Measurements from ENCODE around the gene NTM. TPM values are rescaled to one million over a fixed set of nuclear protein-coding genes. Genes with fewer than 3 reads are reported as not detected.

The NTM gene
- total and polyA plus RNA-seq, 9 donors = 0.16 to 8.5 (median 0.55) TPM; not detected in 3

DNA sequence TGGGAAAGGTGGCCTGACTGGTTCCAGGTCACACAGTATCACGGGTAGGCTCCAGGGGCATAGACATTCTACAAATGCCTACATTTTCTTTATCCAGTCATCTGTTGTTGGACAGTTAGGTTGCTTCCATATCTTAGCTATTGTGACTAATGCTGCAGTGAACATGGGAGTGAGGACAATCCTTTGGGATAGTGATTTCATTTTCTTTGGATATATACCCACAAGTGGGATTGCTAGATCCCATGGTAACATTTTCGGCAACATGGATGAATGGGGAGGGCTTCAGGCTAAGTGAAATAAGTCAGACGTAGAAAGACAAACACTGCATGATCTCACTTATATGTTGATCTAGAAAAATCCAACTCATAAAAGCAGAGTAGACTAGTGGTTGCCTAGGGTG lies 744.3 kb downstream of the NTM start:
- Histone ChIP-seq H3K36me3 (no peaks in the 10 kb centered on the region), H3K4me3 (no peak overlapping the region), H3K4me1 (ENCODE audit: insufficient read depth) (no peaks in the 10 kb centered on the region), H3K27me3 (no peaks in the 10 kb centered on the region), H3K27ac (no peak overlapping the region), H3K9me3 (no peaks in the 10 kb centered on the region)
- WGBS, 3 donors = 81 to 86% (median 85%) methylated on average over 3 of the region's 3 CpGs
- DNase-seq = no peak
- TF ChIP-seq EP300 (IDR thresholded peaks at IDR 0.05) (no peak), POLR2A (IDR thresholded peaks at IDR 0.05) (no peak)
- TF ChIP-seq, protein P1, sequence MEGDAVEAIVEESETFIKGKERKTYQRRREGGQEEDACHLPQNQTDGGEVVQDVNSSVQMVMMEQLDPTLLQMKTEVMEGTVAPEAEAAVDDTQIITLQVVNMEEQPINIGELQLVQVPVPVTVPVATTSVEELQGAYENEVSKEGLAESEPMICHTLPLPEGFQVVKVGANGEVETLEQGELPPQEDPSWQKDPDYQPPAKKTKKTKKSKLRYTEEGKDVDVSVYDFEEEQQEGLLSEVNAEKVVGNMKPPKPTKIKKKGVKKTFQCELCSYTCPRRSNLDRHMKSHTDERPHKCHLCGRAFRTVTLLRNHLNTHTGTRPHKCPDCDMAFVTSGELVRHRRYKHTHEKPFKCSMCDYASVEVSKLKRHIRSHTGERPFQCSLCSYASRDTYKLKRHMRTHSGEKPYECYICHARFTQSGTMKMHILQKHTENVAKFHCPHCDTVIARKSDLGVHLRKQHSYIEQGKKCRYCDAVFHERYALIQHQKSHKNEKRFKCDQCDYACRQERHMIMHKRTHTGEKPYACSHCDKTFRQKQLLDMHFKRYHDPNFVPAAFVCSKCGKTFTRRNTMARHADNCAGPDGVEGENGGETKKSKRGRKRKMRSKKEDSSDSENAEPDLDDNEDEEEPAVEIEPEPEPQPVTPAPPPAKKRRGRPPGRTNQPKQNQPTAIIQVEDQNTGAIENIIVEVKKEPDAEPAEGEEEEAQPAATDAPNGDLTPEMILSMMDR (IDR thresholded peaks at IDR 0.05) = no peak
- intact Hi-C loops (cut with DNase I) = no loop called here

DNA sequence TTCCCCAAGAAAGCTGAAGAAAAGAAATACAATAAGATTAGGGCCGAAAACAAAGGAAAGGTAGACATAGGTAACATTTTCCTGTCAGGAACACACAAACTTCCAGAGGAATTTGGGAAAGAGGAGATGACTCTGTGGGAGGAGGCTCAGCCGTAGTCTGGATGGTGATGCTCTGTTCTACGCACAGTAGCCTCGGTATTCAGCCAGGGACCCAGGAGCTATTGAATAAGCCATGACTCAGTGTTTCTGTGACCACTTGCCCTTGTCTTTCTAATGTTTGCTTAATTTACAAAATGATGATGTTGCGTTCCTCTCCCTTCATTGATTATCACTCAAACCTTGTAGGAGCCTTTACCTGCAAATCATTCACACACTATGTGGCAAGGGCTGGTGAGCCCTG lies 745.0 kb downstream of the NTM start:
- no peak overlapping the region for H3K27ac ChIP-seq
- H3K36me3 ChIP-seq = no peaks in the 10 kb centered on the region
- H3K4me1 ChIP-seq (ENCODE audit: insufficient read depth) = no peaks in the 10 kb centered on the region
- TF ChIP-seq POLR2A (IDR thresholded peaks at IDR 0.05) (no peak), EP300 (IDR thresholded peaks at IDR 0.05) (no peak)
- TF ChIP-seq, protein P1 (IDR thresholded peaks at IDR 0.05) = no peak
- H3K9me3 ChIP-seq = no peaks in the 10 kb centered on the region
- no peak overlapping the region for H3K4me3 ChIP-seq
- intact Hi-C loops (cut with DNase I) = no loop called here
- no peak for DNase-seq
- H3K27me3 ChIP-seq = no peaks in the 10 kb centered on the region
- WGBS, 3 donors = 89 to 92% (median 90%) methylated on average over 5 of the region's 5 CpGs

DNA sequence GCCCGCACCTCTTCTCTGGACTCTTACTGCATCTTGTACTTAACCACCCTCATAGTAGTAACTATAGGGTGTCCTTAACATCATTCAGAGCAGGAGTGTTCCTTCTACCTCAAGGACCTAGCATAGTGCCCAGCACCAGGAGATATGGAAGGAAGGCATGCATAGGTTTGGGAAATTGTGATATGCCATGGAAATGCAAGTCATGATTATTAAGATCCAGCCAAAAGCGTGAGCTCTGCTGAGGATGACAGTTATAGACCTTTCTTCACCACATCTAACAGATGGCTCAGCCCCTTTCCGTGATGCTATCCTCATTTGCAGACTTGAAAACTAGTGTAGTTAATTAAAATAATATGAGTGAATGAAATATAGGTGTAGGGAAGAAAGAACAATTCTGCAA lies 746.1 kb downstream of the NTM start:
- Histone ChIP-seq H3K9me3 (no peaks in the 10 kb centered on the region), H3K36me3 (no peaks in the 10 kb centered on the region), H3K27ac (no peak overlapping the region), H3K4me1 (ENCODE audit: insufficient read depth) (no peaks in the 10 kb centered on the region), H3K27me3 (no peaks in the 10 kb centered on the region), H3K4me3 (no peak overlapping the region)
- WGBS, 3 donors = 89 to 93% (median 90%) methylated on average over 3 of the region's 3 CpGs
- TF ChIP-seq, protein P1 (IDR thresholded peaks at IDR 0.05) = no peak
- TF ChIP-seq EP300 (IDR thresholded peaks at IDR 0.05) = no peak
- TF ChIP-seq POLR2A (IDR thresholded peaks at IDR 0.05) = no peak
- intact Hi-C loops (cut with DNase I) = no loop called here
- no peak for DNase-seq

DNA sequence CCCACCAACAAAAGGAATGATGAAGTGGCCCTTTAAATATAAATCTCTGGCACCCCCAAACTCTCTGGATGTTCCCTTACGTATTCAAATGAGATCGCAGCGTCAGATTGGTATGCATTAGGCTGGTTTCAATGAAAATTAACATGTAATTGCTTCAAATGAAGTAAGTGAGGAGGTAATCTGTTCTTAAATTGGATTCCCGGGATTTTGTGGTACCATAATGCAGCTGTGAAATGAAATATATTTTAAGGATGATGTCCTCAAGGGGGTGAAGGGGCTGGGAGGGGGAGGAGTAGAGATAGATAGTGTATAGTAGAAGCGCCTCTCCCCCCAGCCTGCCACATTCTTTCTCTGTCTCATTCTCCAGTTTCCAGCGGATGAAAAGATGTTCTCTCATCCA lies 748.2 kb downstream of the NTM start:
- H3K36me3 ChIP-seq = no peaks in the 10 kb centered on the region
- no peak overlapping the region for H3K4me3 ChIP-seq
- H3K9me3 ChIP-seq = no peaks in the 10 kb centered on the region
- 70 to 81% (median 73%) methylated on average over 6 of the region's 6 CpGs for WGBS, 3 donors
- no peak for DNase-seq
- TF ChIP-seq, protein P1 (IDR thresholded peaks at IDR 0.05) = no peak
- TF ChIP-seq POLR2A (IDR thresholded peaks at IDR 0.05) = no peak
- no peak for TF ChIP-seq EP300 (IDR thresholded peaks at IDR 0.05)
- no peaks in the 10 kb centered on the region for H3K27me3 ChIP-seq
- no peak overlapping the region for H3K27ac ChIP-seq
- intact Hi-C loops (cut with DNase I) = no loop called here
- H3K4me1 ChIP-seq (ENCODE audit: insufficient read depth) = no peaks in the 10 kb centered on the region

DNA sequence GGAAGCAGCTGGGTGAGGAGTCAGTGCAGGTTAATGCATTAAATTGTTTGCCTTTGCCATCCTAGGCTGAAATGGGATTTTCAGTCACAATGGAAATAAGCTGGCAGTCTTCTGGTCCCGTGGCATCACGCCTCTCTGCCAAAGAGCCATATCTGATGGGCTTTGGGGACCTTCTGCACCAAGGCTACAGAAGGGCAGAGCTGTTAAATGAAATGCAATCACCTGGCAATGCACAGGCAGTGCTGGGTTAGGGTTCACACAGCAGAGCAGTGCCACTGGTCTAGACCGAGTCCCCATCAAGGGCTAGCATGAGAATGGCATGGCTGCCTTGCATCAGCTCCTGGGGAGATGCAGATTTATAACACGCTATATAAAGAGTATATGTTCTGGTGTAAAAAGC lies 749.2 kb downstream of the NTM start:
- Histone ChIP-seq H3K27me3 (no peaks in the 10 kb centered on the region), H3K9me3 (no peaks in the 10 kb centered on the region), H3K27ac (no peak overlapping the region), H3K4me1 (ENCODE audit: insufficient read depth) (no peaks in the 10 kb centered on the region), H3K4me3 (no peak overlapping the region), H3K36me3 (no peaks in the 10 kb centered on the region)
- TF ChIP-seq EP300 (IDR thresholded peaks at IDR 0.05) (no peak), POLR2A (IDR thresholded peaks at IDR 0.05) (no peak)
- TF ChIP-seq, protein P1 (IDR thresholded peaks at IDR 0.05) = no peak
- intact Hi-C loops (cut with DNase I) = no loop called here
- no peak for DNase-seq
- WGBS, 3 donors = 81 to 92% (median 88%) methylated on average over 4 of the region's 4 CpGs
